Endometrial microvascular endothelial cells (primary cell): Measurements from ENCODE around the gene ARL14. TPM values are rescaled to one million over a fixed set of nuclear protein-coding genes. Genes with fewer than 3 reads are reported as not detected.

Experiments used
- in situ Hi-C: cut with HindIII; loops from 2 replicates; pipeline ENCODE4 v1.10.0; 2017; ENCODE audit warnings: low sequenced_read_pairs, low pct_unique_long_range_greater_than_20kb; ENCODE audit errors: inconsistent ontology term
- total RNA-seq: library from RNA; depleted of rRNA; stranded (reverse); fragments of >200 nt; gene quantifications from one replicate; pipeline ENCODE4 v1.2.3, GENCODE V29; 2015; ENCODE audit errors: inconsistent ontology term

ARL14 gene
- not detected for total RNA-seq

DNA sequence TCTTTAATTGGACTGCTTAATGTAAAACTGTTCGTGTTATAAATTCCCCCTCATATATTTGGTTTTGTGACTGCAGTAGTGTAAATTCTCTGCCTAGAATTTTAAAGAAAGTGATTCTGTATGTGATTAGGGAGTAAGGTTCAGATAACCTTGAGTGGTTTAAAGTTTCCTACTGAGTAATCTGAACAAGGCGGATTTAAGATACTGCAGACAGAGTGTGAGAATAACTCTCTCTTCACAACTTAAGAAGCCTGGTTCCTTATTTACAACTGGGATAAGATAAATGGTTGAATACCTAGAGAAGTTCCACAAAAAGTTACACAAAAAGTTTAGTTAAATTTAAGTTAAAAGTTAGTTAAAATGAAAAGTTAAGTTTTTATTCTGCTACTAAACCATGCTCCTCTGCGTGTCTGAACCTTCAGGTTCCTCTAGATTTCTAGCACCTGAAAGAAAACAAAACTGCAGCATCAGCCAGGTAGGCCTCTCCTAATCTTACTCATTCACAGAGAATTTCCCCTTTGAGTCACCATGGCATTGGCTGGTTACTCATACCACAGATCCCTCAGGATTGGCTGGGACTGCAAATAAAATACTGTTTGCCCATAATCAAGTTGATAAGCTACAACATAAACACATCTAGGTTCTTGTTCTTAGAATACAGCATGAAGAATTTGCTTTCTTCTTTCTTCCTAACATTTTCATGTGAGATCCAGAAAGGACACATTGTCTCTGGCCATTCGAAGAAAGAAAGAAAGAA is at the start of gene ARL14:
ARL14 (plus strand) TSS at position 614 of the 757 bp plus-strand sequence. CDS start 187 bp downstream, outside the sequence.
- in situ Hi-C loops = no loop called here

- in situ Hi-C loops = no loop called here
Observed at GRCh38 chr3:160629491-160629890, 47.5 kb upstream of the ARL14 start.

DNA sequence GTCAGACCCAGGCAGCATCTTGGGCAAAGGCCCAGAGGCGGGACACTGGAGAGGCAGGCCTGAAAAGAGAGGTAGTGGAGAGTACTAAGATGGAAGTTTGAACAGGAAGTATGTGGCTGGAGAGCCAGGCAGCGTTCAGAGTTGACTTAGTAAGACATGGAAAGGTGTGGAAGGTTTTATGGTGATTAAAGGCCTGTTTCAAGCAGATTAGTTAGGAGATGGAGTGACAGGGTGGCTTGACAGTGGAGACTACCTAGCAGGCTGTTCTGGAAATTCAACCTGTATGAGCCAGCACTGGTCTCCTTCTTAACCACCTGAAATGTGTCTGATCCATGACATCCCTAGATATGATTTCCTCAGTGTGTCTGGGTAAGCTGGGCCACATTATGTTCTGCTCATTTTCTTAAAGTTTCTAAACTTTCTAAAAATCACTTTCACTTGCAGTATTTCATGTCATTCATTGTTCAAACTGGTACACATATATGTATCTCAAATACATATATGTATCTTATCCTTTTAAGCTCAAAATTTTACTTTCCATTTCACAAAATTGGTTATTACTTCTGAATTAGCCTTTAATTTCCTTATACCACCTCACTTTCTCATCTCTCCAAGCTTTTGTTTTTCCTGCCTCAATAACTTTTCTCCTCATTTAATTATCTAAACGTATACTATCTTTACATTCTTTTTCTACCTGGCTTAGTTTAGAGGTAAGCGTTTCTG is 43.4 kb upstream of the ARL14 start:
- in situ Hi-C loops = no loop called here

DNA sequence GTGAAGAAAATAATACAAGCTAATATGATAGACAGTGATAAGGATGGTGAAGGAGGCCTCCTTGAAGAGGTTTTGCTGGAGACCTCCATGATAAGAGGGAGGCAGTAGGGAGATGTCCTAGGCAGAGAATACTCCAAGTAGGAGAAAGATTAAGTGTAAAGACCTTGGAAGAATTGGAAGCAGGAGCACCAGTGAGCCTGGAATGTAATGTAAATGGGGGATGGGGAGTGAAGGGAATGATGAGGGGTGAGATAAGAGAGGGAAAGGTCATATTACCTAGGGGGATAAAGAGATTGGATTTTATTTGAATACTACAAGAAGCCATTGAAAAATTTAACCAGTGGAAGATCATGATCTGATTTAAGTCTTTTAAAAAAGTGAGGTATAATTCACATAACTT is 41.7 kb upstream of the ARL14 start:
- in situ Hi-C loops = no loop called here

DNA sequence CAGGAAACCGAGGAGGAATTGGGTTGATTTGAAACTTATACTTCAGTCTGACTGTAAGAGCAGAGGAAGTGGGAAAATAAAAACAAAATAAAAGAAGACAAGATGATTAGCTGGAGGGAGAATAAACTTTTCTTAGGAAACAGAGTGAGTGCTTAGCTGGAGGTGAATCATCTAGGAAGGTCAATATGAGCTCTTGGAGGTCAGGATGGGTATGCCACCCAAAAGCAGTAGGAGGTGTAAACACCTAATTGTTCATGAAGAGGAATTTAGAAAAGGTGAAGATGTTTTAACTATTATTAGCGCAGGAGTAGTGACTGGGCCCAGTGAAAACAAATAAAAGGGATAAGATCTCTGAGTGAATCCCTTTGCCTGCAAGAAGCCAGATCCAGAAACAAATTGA is 39.9 kb upstream of the ARL14 start:
- in situ Hi-C loops = no loop called here

GRCh38 chr3:160638184-160638583 is 38.8 kb upstream of the ARL14 start:
- in situ Hi-C loops = no loop called here

DNA sequence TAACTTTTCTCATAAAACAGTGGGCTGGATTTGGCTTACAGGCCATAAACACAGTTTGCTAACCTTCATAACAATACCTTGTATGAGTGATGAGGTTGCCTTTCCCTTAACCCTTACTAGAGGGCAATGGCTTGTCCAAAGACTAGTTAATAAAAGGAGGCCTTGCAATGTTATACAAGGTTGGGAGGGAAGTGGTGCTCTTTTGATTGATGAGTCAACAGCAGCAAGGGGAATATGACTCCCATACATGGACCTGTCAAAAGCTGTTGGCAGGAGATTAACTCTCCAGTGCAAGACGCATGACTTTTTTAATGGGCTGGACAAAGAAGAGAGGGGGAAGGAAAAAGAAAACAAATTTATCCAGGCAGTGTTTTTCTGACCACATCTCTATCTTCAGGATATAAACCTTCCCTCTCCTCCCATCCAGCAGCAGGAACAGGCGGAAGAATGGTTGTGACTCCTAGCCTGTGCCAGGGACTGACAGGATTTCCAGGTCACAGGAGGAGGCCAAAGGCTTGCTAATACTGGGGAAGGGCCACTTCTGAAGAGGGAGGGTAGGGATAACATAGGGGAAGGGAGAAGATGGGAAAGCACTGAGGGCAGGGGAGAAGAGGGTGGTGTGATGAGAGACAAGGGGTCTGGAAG is 35.2 kb upstream of the ARL14 start:
- in situ Hi-C loops = no loop called here

DNA sequence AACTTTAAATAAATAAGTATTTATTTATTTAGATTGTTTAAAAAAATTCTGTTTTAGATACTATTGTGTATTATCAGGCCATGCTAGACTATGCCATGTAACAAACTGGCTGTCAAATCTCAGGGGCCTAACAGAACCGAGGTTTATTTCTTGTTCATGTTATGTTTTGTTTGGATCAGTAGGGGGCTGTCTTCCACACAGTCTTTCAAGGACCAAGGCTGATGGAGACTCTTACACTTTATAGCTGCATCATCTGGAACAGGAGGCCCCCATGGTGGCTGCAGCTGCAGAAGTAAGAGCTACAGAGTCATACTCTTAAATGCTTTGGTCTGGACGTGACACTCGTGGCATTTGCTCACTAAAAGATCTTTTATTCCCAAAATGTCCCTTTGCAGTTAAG is 33.0 kb upstream of the ARL14 start:
- in situ Hi-C loops = no loop called here

GRCh38 chr3:160644491-160644890 is 32.5 kb upstream of the ARL14 start:
- in situ Hi-C loops = no loop called here

GRCh38 chr3:160648701-160649100 is 28.3 kb upstream of the ARL14 start:
- in situ Hi-C loops = no loop called here

GRCh38 chr3:160649596-160649995 is 27.4 kb upstream of the ARL14 start:
- in situ Hi-C loops = no loop called here

GRCh38 chr3:160653512-160653911 is 23.4 kb upstream of the ARL14 start:
- in situ Hi-C loops = no loop called here

- in situ Hi-C loops = no loop called here
Observed at GRCh38 chr3:160660902-160661301, 16.1 kb upstream of the ARL14 start.

- in situ Hi-C loops = no loop called here
Observed at GRCh38 chr3:160661660-160662059, 15.3 kb upstream of the ARL14 start.

DNA sequence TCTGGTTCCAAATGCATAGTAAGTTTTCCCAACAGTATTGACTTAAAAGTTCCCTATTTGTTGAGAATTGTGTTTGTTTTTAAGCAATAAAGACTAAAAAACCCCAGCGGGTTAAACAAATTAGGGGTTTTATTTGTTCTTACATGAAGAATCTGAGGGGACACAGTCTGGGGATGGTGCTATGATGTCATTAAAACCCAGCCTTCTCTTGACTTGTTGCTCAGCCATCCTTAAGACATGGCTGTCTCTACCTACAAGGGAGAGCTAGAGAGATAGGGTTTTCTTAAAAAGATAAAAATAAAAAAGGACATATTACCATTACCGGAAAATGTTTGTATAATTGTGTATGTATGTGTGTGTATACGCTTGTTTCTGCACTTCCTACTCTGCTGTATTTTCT is 11.7 kb upstream of the ARL14 start:
- in situ Hi-C loops = no loop called here

- in situ Hi-C loops = no loop called here
Observed at GRCh38 chr3:160665784-160666526, 11.0 kb upstream of the ARL14 start.

DNA sequence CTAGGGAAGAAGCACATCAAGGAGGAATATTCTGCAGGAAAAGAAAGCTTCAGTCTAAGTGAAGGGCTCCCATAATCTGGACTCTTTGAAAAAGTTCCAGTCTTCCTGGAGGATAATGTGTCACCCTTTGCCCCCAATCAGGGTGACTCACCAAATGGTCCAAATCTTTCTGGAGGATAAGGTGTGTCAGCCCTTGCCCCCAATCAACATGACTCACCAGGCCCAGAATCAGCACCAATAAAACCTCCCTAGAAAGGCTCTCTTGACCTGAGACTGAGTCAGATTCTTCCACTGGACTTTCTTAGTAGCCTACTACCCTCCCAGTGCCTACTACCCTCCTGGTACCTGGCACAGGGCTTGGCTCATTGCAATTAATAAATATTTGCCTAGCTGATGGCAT is 9.5 kb upstream of the ARL14 start:
- in situ Hi-C loops = no loop called here

GRCh38 chr3:160668454-160668853 is 8.5 kb upstream of the ARL14 start:
- in situ Hi-C loops = no loop called here

DNA sequence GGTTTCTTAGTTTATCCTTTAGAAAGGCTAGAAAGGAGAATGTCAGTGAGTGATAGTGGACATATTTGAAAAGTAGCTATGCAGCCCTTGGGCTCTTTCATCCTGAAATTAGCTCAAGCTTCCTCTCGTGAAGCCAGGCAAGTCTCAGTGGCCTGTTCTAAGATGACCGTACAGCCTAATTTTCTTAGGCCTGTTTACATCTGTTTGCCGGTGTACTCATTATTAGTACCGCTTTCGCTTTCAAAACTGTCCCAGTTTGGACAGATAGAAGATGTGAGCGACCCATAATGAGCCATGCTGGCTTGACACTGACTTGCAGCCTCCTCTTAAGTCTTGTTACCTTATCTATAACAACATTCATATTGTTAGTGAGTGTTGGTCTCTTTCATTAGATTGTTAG is 5.7 kb upstream of the ARL14 start:
- in situ Hi-C loops = no loop called here
